HepG2 (cell line): ENCODE results near the gene BICRAL. TPM values are rescaled to one million over a fixed set of nuclear protein-coding genes. Genes with fewer than 3 reads are reported as not detected.

ENCODE experiments used
- KDM5B ChIP-seq: sonication (generic); formaldehyde crosslinking; IDR thresholded peaks from 2 replicates; pipeline ENCODE4 v1.4.0; 2020; ENCODE audit warnings: missing genetic modification reagents, mild to moderate bottlenecking, borderline replicate concordance
- KLF16 ChIP-seq, 2 experiments: sonication (generic) in 1 of 2; formaldehyde crosslinking in 1 of 2; IDR thresholded peaks; 2 replicates each; pipeline versions ENCODE4 v1.6.1 to v1.8.0; 2016 to 2023; ENCODE audit warnings: missing genetic modification reagents in 2 of 2, missing compliant biosample characterization in 1 of 2
- NR1H2 ChIP-seq: sonication (generic); formaldehyde crosslinking; IDR thresholded peaks from 2 replicates; pipeline ENCODE4 v1.8.1; 2022; ENCODE audit warnings: low read depth, missing genetic modification reagents, borderline replicate concordance
- POLR2AphosphoS5 ChIP-seq: IDR thresholded peaks from 2 replicates; pipeline ENCODE4 v1.6.1; 2012; ENCODE audit warnings: low read depth, low read length
- REPIN1 ChIP-seq: sonication (generic); formaldehyde crosslinking; IDR thresholded peaks from 2 replicates; pipeline ENCODE4 v1.8.0; 2022; ENCODE audit warnings: missing genetic modification reagents, low read depth, mild to moderate bottlenecking, borderline replicate concordance
- ZNF180 ChIP-seq: sonication (generic); formaldehyde crosslinking; IDR thresholded peaks from 2 replicates; pipeline ENCODE4 v1.4.0; 2020; ENCODE audit warnings: low read depth, missing genetic modification reagents, borderline replicate concordance
- ZNF224 ChIP-seq: sonication (generic); formaldehyde crosslinking; IDR thresholded peaks from 2 replicates; pipeline ENCODE4 v1.5.0; 2020; ENCODE audit warnings: mild to moderate bottlenecking, missing genetic modification reagents
- ZNF263 ChIP-seq: sonication (generic); formaldehyde crosslinking; IDR thresholded peaks from 2 replicates; pipeline ENCODE4 v1.4.0; 2020; ENCODE audit warnings: missing genetic modification reagents
- ZNF296 ChIP-seq: sonication (generic); formaldehyde crosslinking; conservative IDR thresholded peaks from 2 replicates; pipeline ENCODE4 v1.5.0; 2020; ENCODE audit warnings: mild to moderate bottlenecking, missing genetic modification reagents
- ZNF75D ChIP-seq: sonication (generic); formaldehyde crosslinking; IDR thresholded peaks from 2 replicates; pipeline ENCODE4 v1.8.1; 2023; ENCODE audit warnings: missing genetic modification reagents, mild to moderate bottlenecking, borderline replicate concordance
- polyA plus RNA-seq, 8 experiments: library from polyadenylated mRNA; depleted of rRNA in 3 of 8; stranded (reverse) in 7 of 8; unstranded in 1 of 8; fragments of >200 nt; fragmentation: Illumina TruSeq in 4 of 8; extraction: Trizol in 4 of 8; gene quantifications; 2 replicates each; pipeline versions ENCODE4 v1.2.1 to v1.2.3, GENCODE V29; 2011 to 2016; ENCODE audit warnings: low read depth in 4 of 8, missing spikeins in 1 of 8, mixed read lengths in 1 of 8; ENCODE audit not compliant: insufficient read depth in 1 of 8
- total RNA-seq, 5 experiments: library from RNA; depleted of rRNA; stranded (reverse); fragments of >200 nt; fragmentation: Illumina TruSeq; extraction: Trizol; gene quantifications; 2 replicates each; pipeline ENCODE4 v1.2.3, GENCODE V29; 2016; ENCODE audit warnings: low read depth in 1 of 5
- TF ChIP-seq, protein P1 (sequence below): sonication (generic); formaldehyde crosslinking; IDR thresholded peaks from 2 replicates; pipeline ENCODE4 v1.4.0; 2020; ENCODE audit warnings: missing genetic modification reagents, borderline replicate concordance
- TF ChIP-seq, protein P2 (sequence below): fragments of 450-650 bp; IDR thresholded peaks from 2 replicates; pipeline ENCODE4 v1.6.1; 2017; ENCODE audit warnings: mild to moderate bottlenecking
- TF ChIP-seq, protein P3 (sequence below): sonication (generic); formaldehyde crosslinking; IDR thresholded peaks from 2 replicates; pipeline ENCODE4 v1.5.0; 2020; ENCODE audit warnings: missing genetic modification reagents

The BICRAL gene
- total and polyA plus RNA-seq, 2 of the 13 experiments (the other 11 are each of a cell fraction or from before 2014, with no cell fraction given) = 5.0 to 13.5 TPM

DNA sequence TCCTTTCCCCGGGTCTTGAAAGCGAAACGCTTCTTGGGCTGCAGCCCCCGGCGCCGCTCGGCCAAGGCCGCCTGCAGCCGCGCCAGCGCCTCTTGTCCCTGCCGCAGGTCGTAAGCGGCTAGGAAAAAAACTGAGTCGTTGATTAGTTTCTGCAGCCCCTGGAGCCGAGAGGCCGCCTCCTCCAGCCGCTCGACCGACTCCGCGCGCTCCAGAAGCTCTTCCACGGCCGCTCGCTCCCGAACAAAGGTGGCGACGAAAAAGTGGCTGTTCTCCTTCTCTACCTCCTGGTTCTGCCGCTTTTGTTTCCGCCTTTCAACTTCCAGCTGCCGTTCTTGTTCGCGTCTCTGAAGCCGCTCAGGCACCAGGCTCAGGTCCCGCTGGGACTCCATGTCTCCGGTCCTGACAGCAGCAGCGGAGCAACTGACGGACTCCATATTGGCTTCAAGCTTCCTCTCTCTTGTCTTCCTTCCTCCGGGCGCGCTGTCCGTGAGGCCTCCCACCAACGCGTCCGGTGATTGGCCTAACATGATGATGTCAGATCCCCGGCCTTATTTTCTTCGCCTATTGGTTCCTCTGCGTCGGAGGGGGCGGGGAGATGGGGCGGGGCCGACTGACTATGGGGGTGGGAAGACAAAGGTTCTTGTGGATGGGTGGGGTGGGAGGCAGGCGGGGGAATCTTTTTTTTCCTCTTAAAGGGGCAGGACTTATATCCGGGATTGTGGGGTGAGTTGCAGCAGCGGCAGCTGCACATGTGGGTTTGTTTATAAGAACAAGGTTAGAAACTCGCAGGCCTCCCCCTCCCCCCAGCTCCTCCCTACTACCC lies 36.0 kb upstream of the BICRAL start, which contains the start of gene TBCC (continued):
- peak; percentile 50; the same call in 1 of the 2 replicates for TF ChIP-seq KDM5B (CRISPR knock-in tag)
- no peak for TF ChIP-seq NR1H2 (CRISPR knock-in tag)
- TF ChIP-seq ZNF263 = peak; percentile 39
- no peak for TF ChIP-seq ZNF224 (CRISPR knock-in tag)
- TF ChIP-seq, protein P1, sequence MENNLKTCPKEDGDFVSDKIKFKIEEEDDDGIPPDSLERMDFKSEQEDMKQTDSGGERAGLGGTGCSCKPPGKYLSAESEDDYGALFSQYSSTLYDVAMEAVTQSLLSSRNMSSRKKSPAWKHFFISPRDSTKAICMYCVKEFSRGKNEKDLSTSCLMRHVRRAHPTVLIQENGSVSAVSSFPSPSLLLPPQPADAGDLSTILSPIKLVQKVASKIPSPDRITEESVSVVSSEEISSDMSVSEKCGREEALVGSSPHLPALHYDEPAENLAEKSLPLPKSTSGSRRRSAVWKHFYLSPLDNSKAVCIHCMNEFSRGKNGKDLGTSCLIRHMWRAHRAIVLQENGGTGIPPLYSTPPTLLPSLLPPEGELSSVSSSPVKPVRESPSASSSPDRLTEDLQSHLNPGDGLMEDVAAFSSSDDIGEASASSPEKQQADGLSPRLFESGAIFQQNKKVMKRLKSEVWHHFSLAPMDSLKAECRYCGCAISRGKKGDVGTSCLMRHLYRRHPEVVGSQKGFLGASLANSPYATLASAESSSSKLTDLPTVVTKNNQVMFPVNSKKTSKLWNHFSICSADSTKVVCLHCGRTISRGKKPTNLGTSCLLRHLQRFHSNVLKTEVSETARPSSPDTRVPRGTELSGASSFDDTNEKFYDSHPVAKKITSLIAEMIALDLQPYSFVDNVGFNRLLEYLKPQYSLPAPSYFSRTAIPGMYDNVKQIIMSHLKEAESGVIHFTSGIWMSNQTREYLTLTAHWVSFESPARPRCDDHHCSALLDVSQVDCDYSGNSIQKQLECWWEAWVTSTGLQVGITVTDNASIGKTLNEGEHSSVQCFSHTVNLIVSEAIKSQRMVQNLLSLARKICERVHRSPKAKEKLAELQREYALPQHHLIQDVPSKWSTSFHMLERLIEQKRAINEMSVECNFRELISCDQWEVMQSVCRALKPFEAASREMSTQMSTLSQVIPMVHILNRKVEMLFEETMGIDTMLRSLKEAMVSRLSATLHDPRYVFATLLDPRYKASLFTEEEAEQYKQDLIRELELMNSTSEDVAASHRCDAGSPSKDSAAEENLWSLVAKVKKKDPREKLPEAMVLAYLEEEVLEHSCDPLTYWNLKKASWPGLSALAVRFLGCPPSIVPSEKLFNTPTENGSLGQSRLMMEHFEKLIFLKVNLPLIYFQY (CRISPR knock-in tag) = no peak
- TF ChIP-seq, protein P2, sequence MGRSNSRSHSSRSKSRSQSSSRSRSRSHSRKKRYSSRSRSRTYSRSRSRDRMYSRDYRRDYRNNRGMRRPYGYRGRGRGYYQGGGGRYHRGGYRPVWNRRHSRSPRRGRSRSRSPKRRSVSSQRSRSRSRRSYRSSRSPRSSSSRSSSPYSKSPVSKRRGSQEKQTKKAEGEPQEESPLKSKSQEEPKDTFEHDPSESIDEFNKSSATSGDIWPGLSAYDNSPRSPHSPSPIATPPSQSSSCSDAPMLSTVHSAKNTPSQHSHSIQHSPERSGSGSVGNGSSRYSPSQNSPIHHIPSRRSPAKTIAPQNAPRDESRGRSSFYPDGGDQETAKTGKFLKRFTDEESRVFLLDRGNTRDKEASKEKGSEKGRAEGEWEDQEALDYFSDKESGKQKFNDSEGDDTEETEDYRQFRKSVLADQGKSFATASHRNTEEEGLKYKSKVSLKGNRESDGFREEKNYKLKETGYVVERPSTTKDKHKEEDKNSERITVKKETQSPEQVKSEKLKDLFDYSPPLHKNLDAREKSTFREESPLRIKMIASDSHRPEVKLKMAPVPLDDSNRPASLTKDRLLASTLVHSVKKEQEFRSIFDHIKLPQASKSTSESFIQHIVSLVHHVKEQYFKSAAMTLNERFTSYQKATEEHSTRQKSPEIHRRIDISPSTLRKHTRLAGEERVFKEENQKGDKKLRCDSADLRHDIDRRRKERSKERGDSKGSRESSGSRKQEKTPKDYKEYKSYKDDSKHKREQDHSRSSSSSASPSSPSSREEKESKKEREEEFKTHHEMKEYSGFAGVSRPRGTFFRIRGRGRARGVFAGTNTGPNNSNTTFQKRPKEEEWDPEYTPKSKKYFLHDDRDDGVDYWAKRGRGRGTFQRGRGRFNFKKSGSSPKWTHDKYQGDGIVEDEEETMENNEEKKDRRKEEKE = no peak
- TF ChIP-seq ZNF75D (CRISPR knock-in tag) = 0 out of 2 replicates have a peak, but pooled peaks have one; percentile 64
- TF ChIP-seq ZNF180 (CRISPR knock-in tag) = 0 out of 2 replicates have a peak, but pooled peaks have one; percentile 17
- no peak; the same call in 1 of the 2 replicates for TF ChIP-seq ZNF296 (CRISPR knock-in tag)
- peak; percentile 70; the same call in 1 of the 2 replicates for TF ChIP-seq REPIN1 (CRISPR knock-in tag)
- TF ChIP-seq, protein P3, sequence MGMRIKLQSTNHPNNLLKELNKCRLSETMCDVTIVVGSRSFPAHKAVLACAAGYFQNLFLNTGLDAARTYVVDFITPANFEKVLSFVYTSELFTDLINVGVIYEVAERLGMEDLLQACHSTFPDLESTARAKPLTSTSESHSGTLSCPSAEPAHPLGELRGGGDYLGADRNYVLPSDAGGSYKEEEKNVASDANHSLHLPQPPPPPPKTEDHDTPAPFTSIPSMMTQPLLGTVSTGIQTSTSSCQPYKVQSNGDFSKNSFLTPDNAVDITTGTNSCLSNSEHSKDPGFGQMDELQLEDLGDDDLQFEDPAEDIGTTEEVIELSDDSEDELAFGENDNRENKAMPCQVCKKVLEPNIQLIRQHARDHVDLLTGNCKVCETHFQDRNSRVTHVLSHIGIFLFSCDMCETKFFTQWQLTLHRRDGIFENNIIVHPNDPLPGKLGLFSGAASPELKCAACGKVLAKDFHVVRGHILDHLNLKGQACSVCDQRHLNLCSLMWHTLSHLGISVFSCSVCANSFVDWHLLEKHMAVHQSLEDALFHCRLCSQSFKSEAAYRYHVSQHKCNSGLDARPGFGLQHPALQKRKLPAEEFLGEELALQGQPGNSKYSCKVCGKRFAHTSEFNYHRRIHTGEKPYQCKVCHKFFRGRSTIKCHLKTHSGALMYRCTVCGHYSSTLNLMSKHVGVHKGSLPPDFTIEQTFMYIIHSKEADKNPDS (CRISPR knock-in tag) = no peak
- TF ChIP-seq KLF16 (CRISPR knock-in tag; IDR thresholded peaks at IDR 0.05) = peak; percentile 45 to 73; a peak in 2 of 4 replicates
- peak; percentile 99 for TF ChIP-seq POLR2AphosphoS5
